GM19043 (cell line): ENCODE data around the gene RSAD1.

Experiments used
- ATAC-seq: cut with Tn5 transposase; IDR thresholded peaks from one replicate; pipeline ENCODE4 v1.9.1; 2021; ENCODE audit warnings: low read depth; ENCODE audit not compliant: unreplicated experiment

Gene RSAD1

GRCh38 chr17:50478391-50479381, at the start of gene RSAD1:
TSS of gene RSAD1 (plus strand) at chr17:50478860. CDS start at chr17:50478885, 25 bp downstream.
- peak; percentile 86 for ATAC-seq

GRCh38 chr17:50429793-50430192, 48.9 kb upstream of the RSAD1 start:
- no peak for ATAC-seq

- no peak for ATAC-seq
Observed at GRCh38 chr17:50430821-50431618, 47.6 kb upstream of the RSAD1 start.

- no peak for ATAC-seq
Observed at GRCh38 chr17:50432125-50432762, 46.4 kb upstream of the RSAD1 start.

- no peak for ATAC-seq
Observed at GRCh38 chr17:50437409-50437808, 41.3 kb upstream of the RSAD1 start.

- no peak for ATAC-seq
Observed at GRCh38 chr17:50439008-50439407, 39.7 kb upstream of the RSAD1 start.

GRCh38 chr17:50440172-50440837, 38.4 kb upstream of the RSAD1 start:
- ATAC-seq = no peak

GRCh38 chr17:50440838-50441829, 37.5 kb upstream of the RSAD1 start:
- no peak for ATAC-seq

- ATAC-seq = no peak
Observed at GRCh38 chr17:50443505-50443974, 35.1 kb upstream of the RSAD1 start.

- no peak for ATAC-seq
Observed at GRCh38 chr17:50444841-50445715, 33.6 kb upstream of the RSAD1 start.

- ATAC-seq = no peak
Observed at GRCh38 chr17:50445730-50446325, 32.8 kb upstream of the RSAD1 start.

- ATAC-seq = no peak
Observed at GRCh38 chr17:50447870-50448595, 30.6 kb upstream of the RSAD1 start.

GRCh38 chr17:50448643-50449042, 30.0 kb upstream of the RSAD1 start:
- ATAC-seq = no peak

GRCh38 chr17:50451943-50452629, 26.6 kb upstream of the RSAD1 start:
- ATAC-seq = no peak

GRCh38 chr17:50452630-50453300, 25.9 kb upstream of the RSAD1 start:
- ATAC-seq = no peak

GRCh38 chr17:50453901-50454300, 24.8 kb upstream of the RSAD1 start:
- ATAC-seq = no peak
